ENCODE measurements around the gene GPR84.
"Not testable (repeated sequence)": the region's sequence is repeated elsewhere in the genome, so short reads cannot be mapped to it uniquely, and the experiment has no call there.

GPR84 gene

DNA sequence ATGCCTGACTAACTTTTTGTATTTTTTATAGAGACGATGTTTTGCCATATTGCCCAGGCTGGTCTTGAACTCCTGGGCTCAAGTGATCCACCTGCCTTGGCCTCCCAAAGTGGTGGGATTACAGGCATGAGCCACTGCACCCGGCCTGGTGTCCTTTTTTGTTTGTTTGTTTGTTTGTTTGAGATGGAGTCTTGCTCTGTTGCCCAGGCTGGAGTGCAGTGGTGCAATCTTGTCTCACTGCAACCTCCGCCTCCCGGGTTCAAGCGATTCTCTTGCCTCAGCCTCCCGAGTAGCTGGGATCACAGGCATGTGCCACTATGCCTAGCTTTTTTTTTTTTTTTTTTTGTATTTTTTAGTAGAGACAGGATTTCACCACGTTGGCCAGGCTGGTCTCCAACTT, 10.0 kb downstream of the GPR84 start:
- DNase-seq, result not testable (repeated sequence)

DNA sequence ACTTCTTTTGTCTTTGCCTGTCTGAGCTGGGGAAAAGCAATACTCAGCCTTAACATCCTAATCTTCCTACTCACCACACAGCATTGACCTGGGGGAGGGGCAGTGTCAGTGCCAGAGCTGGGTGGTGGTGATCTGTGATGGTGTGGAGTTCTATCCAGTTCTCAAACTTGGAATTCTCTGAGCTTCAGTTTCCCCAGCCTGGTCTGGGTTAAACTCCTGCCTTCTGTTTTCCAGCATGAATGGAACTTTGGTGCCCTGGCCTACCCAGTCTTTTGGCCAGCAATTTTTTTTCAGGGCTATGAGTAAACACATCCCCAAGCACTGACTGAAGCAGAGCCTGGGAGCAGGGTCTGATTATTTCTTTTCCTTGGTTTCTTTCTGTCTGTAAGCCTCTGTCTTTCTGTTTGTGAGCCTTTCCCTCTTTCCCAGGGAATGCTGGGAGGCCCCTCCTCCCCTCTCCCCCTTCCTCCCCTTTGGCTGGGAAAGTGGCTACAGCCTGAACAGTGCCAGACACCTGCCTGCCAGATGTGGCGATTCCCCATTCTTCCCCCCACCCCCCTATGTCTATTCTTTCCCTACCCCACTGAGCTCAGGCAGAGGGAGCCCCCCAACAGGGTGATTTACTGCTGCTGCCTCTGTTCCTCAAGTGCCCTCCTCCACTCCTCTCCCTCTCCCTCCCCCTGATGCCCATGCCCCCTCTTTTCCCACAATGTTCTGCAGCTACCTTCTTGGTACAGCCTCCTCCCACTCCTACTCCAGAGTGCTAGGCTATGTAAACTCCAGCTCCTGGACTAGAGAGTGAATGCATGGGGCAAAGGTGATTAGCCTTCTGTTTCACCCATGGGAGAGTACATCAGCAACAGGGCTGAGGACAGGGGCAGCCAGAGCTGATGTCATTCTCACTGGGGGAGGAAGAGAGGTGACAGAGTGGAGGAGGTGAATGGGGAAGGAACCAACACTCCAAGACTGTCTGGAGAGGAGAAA, 11.1 kb downstream of the GPR84 start:
- no peak for DNase-seq

DNA sequence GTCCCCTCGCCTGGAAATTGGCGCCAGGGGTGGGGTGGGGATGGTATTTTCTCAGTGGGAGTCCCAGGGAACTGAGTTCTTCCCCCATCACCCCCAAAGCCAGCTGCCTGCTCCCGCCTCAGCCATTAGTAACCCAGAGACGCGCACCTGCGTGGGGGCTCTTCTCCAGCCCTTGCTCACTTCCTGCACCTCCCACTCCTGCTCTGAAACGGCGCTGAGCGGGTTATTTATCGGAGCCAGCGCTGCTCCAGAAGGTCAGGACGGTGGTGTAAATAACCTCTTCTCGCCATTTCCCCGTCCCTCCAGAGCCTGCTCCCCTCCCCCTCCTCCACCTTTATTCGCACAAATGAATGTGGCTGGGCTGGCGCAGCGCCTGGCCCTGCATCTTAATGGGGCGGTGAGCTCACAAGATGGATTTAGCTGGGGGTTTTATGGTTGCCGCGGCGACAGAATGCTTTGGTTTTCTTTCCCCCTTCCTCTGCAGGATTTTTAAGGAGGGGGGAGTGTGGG, 12.2 kb downstream of the GPR84 start:
- DNase-seq, result no peak

DNA sequence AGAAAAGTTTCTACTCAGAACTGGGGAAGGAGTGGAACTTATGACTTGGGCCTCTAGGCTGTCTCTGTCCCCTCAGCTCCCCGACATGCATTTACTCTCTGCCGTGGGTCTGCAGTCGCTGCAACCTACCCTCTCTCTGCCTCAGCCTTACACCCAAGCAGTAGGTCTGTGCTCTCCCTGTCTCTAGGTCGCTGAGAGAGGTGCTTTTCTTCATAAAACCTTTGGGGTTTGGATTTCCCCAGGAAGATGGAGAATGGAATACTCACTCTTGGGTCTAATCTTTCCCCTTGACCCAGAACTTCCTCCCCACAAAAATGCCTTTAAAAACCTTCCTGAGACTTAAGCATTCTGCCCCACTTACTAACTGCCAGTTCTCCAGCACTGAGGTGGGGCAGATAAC, 12.9 kb downstream of the GPR84 start:
- DNase-seq, result no peak

DNA sequence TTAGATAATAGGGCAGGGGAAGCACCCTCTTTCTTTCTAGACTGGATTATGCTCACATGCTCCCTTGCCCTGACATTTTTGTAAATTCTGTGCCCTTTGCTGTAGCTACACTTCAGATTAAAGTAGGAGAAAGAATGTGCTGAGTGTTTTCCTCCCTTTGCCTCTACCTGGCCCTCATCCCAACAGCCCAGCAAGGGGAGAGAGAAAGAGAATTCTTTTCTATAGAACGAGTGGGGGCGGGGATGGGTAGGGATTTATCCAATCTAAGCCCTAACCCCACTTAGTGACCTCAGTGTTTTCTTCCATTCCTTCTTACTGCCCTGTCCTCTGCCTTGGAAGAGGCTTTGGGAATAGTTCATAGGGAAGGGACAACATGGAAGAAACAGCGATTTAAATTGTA, 13.5 kb downstream of the GPR84 start:
- no peak for DNase-seq

DNA sequence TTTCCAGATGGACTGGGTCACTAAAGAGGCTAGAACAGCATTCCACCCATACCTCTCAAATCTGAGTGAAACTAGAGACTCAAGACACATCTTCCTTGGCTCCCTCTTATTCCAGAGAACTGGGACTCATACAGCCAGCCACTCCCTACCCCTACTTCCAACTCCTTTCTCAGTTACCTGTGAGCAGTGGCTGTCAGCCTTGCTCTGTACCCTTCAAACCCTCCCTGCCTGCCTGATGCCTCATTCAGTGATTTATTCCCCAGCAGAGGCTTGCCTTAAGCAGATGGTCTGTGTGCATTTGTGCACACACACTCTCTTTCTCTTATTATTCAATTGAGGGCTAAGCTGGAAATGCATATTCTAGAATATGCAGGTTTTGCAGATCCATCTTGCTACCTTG, 14.6 kb downstream of the GPR84 start:
- no peak for DNase-seq

DNA sequence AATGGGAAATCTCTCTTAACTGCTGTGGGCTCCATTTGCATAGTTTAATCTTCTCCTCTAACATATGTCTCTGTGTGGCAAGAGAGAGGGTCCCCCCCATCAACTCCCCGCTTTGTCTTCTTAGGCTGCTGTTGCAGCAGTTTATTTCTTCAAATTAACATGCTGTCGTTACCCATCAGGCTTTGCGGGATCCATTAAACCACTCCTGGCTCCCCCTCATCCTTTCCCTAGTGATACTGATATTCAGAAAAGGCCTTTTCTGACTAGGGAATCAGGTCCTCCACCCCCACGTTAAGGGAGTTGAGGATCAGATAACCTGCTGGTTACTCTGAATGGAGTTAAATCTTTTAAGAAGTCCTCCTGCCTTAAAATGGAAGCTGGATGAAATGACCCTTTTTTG, 15.2 kb downstream of the GPR84 start:
- DNase-seq, result no peak

DNA sequence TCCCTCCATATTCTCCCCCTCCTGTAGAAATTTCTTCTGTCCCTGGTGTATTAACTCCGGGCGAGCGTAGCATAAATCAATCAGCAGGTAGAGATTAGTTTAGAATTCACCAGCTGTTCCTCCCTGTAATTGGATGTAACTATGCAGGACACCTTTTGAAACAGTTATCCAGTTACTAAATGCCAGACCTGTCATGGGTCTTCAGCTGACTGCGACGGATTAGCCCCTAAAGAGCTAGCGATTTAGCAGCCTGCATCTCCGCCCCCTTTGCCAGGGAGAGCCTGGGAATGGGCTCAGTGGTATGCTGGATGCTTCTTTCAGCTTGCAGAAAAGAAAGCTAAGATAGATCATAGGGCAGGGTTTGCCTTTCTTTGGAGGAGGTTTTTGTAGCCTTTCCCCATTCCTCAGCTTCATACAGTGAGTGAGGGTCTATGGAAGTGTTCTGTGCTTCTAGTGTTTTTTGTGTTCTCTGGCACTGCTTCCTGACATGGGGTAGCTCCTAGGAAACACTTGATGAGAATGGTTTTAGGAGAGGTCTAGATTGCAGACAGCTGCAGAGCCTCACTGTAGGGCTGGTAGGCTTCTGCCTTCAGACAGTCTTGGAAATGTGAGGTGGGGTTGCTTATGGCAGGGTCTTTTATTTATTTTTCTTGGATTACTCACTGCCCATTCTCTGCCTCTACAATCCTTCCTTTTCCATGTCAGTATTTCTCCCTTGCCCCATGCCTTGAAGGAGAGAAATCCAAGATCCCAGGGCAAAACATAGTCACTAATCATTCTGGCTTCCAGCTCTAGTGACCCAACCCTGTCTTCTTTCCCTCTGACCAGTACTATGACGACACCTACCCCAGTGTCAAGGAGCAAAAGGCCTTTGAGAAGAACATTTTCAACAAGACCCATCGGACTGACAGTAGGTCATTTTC, 22.6 kb downstream of the GPR84 start:
- no peak for DNase-seq

DNA sequence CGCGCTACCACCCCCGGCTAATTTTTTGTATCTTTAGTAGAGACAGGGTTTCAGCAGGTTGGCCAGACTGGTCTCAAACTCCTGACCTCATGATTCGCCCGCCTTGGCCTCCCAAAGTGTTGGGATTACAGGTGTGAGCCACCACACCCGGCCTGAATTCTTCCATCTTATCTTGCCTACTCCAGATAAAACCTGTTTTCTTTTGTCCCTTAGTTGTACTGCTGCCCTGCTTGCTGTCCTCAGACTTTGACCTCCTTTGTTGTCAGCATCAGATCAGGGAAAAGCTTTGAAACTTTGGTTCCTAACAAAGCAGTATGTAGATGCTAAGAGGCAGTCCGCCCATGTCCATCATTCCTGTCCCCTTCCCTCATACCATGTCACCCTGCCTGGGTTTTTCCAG, 23.4 kb downstream of the GPR84 start:
- DNase-seq, result no peak

DNA sequence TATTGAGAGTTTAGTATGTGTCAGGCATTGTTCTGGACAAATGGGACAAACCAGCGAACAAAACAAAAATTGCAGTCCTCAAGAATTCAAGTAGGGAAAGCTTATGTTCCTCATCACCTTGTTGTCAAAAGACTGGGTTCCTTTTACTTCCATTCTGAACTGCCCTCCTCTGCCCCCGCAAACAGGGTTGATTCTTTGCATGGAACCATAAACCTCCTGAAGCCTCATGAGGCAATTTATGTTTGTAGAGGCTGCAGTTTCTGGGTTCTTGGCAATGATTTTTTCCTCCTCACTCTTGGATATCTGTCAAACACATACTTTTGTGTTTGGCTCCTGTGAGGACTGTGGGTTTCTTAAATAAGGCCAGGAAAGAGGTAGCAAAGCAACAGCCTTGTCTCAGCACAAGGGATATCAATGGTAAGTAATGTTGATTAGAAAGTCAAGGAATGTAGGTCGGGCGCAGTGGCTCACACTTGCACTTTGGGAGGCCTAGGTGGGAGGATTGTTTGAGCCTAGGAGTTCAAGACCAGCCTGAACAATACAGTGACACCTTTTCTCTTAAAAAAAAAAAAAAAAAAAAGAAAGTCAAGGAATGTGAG, 25.5 kb downstream of the GPR84 start:
- DNase-seq, result no peak

DNA sequence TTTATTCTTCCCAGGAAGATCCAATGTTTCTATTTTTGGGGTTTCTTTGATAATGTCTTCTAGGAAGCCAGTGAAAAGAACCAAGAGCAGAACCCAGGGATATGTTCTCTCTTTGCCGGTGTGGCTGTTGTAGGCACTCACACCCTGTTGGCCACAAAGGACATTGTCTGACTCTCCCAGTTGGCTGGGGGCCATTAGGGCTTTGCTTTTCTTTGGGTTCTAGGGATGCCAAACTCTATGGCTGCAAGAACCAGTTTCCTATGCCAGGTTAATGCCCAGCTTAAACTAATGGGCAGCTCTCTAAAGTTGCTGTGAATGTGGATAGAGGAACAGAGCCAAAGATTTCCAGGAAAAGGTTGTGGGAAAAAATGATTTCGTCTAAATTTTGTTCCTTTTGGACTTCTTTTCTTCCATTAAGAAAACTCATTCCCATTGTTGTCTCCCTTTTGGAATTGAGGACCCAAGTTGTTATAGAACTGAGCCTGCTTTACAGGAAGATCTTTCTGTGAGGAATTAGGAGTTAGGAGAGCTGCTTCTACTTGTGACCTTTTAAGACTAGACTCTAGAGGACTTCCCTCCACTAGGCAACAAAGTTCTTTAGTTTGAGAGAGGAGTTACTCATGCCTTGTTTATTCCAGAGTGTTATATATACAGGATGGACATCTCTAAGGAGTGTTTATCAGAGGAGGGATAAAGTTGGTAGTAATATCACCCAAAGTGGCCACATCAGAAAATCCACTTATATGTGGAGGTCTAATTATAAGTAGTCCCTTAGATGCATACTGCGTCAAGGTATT, 26.2 kb downstream of the GPR84 start:
- no peak for DNase-seq

DNA sequence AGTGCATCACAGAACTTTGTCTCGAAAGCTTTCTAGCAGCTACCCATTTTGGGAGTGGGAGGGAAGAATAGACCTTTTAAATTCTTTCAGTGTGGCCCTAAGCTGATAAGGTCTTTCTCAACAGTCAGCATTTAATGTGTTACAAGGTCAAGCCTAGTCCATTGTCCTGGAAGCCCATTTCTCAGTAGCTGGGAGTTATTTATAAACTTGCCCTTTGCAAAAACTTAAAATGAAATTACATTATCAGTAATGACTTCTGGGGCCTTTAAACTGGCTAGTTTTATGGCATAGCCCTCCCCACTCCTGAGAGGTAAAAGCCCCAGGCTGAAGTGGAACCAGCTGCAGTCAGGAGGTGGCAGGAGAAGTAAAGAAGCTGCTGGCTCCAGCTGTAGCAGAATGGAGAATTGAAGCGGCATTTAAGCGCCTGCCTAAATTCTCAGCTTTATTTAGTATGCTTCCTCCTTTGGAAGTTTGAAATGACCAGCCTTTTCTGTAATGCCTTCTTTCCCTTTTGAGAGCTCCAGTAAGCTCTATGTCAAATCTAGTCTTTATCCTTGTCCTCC, 26.9 kb downstream of the GPR84 start:
- DNase-seq, result no peak

DNA sequence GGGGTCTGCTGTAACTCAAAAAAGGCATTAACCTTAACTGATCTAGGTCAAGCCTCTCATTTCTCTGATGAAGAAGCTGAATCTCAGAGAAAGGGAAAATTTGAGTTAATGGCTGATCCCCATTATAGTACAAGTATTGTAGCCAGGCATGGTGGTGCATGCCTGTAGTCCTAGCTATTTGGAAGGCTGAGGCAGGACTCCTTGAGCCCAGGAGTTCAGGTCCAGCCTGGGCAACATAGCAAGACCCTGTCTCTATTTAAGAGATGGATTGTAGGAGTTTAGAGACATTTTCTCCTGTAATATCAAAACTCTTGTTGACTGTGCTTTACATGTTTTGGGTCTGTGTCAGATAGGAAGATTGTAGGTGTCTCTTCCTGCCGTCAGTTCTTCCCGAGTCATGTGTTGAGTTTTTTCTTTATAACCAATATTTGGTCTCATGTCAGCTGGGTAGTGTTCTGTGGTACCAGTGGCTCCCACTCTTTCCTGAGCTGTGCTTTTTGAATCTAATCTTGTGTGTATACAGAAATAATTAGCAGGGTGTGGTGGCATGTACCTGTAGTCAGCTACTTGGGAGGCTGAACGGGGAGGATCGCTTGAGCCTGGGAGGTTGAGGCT, 30.8 kb downstream of the GPR84 start:
- no peak for DNase-seq

DNA sequence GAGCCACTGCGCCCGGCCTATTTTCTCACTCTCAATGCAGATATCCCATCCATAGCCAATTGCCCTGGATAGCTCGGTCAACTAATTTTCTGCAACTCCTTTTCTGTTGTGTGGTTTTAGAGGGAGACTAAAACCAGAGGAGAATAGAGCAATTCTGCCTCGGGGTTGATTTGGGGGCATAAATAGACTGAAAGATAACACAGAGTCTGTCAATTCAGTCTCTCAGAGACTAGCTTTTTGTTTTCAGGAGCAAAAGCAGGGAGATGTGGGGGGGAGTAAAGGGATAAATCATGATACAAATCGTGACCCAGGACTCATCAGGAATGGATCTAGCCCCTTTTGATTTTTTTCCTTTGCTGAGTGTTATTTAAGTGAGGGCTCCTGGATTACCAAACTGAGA, 32.8 kb downstream of the GPR84 start:
- DNase-seq, result no peak

DNA sequence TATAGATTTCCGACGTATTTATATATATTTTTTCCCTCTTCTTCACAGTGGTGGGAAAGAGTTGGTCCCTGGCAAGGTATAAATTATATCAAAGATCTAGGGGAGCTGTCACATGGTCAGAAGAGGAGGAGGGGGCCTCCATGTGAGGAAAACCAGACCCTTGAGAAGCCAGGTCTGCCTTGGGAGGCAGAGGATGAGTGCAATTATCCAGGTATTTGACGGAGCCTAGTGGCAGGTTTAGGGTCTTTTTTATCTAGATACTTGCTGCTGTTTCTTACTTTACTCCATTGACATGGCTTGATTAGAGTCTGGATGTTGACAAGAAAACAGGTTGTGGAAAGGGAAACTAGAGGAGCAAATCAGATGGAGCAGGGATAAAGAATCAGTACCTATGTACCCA, 33.8 kb downstream of the GPR84 start:
- no peak for DNase-seq

DNA sequence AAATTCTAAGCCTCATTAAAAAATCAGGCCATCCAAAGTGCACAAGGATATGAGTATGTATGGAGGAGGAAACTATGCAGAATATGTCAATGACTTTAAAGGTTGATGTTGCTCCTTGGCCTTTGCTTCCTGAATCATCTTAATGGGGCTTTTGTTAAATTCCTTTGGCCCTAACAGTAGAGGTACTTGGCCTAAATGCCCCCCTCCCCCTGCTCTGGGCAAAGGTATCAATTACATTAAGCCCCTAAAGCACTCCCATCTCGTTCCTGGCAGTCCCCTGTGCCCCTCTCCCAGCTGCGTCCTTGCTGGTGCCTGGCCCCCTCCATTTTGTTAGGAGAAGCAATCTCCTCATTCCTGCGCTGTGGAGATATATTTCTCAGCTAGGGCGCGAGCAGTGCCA, 34.5 kb downstream of the GPR84 start:
- no peak for DNase-seq

DNA sequence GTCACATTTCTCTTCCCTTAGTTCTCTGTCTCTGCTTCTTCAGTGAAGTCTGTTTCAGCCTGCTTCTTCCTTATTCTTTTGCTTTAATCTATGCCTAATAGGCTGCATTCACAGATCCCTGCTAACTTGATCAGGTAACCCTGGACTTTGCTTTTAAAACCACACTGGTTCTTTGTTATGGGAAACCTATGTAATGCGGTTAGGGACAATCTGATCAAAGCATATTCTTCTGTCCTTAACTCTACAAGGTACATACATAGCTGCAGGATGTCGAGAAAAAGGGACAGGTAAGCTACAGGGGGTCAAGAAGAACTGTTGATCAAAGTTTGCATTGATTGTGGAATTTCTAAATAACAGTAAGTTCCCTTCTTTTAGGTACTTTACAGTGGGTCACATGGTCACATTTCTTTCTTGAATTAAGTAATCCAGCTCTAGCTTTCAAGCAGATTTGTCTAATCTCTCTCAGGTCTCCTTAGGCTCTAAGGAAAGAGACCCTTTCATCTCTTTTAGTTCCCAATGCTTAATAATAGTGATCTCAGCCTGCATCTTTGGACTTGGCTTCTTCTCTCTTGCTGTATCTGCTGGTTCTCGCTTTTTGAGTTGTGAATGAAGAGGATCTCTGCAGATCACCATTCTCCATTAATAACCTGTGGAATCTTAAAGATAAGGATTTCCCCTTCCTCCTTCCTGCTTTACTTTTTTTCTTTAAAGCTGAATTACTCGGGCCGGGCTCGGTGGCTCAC, 35.5 kb downstream of the GPR84 start:
- DNase-seq, result no peak

DNA sequence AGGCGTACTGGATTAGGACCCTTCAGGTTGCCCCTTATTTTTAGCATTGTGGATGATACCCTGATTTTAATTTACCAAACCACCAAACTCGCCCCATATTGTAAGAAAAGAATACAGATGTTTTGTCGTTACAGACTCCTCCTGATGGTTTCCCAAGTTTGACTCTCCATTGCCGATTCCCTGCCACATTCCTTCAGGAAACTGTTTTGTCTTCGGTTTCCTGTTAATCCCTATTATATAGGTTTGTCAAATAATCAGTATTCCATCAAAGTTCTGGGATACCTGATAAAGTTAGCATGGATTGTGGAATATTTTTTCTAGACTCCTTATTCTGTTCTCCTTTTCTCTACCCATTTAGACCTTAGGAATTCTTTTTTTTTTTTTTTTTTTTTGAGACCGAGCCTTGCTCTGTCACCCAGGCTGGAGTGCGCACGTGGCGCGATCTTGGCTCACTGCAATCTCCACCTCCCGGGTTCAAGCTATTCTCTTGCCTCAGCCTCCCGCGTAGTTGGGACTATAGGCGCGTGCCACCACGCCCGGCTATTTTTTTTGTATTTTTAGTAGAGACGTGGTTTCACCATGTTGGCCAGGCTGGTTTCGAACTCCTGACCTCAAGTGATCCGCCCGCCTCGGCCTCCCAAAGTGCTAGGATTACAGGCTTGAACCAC, 38.7 kb downstream of the GPR84 start:
- not testable (repeated sequence) for DNase-seq

DNA sequence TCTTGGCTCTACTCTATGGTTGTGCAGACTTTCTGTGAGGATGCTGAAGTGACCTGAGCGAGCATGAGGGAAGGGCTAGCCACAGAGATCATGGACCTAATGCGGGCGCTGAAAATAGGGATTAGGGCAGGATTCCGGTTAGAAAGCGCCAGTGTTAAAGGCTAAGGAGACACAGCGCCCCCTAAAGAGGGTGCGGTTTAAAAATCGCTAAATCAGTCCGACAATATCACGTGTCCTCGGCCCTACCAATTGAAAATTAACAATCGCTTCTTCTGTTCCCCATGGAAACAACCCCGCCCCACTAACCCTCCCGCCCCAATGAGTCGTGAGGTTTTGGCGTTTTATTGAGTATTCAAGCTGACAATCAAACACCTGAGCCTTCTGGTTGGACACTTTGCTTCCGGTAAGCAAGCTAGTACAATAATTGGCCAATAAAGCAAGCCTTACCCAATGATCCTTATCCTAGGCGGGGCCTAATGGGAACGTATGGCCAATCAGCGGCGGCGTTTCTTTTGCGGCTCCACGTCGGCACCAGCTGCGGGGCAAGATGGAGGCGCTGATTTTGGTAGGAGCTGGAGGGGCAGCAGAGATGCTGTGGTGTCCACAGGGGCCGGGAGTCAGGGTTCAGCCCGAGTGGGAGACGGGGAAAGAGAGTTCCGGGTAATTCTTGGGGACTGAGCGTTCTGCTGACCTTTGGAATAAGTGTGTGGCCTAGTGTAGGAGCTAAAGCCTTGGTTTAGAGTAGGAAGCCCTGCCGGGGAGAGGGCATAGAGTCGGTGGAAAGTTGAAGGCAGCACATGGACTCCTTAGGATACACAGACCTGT, 39.5 kb downstream of the GPR84 start, which contains the start of gene COPZ1:
COPZ1 (plus strand) TSS at position 515 of the 825 bp plus-strand sequence; CDS start at position 548, 33 bp downstream.
- peak; percentile 81 for DNase-seq

Data from KG1 (cell line).